Calu3 (cell line): ENCODE measurements around the gene SERAC1. TPM values are rescaled to one million over a fixed set of nuclear protein-coding genes. Genes with fewer than 3 reads are reported as not detected.
"Not testable (repeated sequence)": the region's sequence is repeated elsewhere in the genome, so short reads cannot be mapped to it uniquely, and the experiment has no call there.

Experiments
- BruUV-seq: library from RNA; stranded (reverse); fragments of 400-500 nt; replicated peaks from 2 replicates; lab custom pipeline; 2021; lab: Mats Ljungman, UMichigan
- CTCF ChIA-PET: fragments of 300-600 bp; sonication (Branson Sonifier 250); formaldehyde crosslinking; loops from one replicate; lab custom pipeline; 2022; ENCODE audit warnings: antibody characterized with exemption; lab: Charles Lee
- DNase-seq: peaks from one replicate; pipeline ENCODE4 v3.0.0; 2022
- H3K27ac Mint-ChIP-seq: one replicate; pipeline ENCODE4 v1.8.0; 2022; ENCODE audit warnings: mixed read lengths; ENCODE audit not compliant: unreplicated experiment
- H3K27me3 Mint-ChIP-seq: one replicate; pipeline ENCODE4 v1.8.0; 2022; ENCODE audit warnings: mixed read lengths; ENCODE audit not compliant: unreplicated experiment
- H3K36me3 Mint-ChIP-seq: one replicate; pipeline ENCODE4 v1.8.0; 2022; ENCODE audit warnings: mild to moderate bottlenecking, moderate library complexity, mixed read lengths; ENCODE audit not compliant: insufficient read depth, unreplicated experiment
- H3K4me1 Mint-ChIP-seq: one replicate; pipeline ENCODE4 v1.8.0; 2022; ENCODE audit warnings: mild to moderate bottlenecking, low read depth, mixed read lengths; ENCODE audit not compliant: unreplicated experiment
- H3K4me3 Mint-ChIP-seq: one replicate; pipeline ENCODE4 v1.8.0; 2022; ENCODE audit warnings: mild to moderate bottlenecking, low read depth, moderate library complexity, mixed read lengths; ENCODE audit not compliant: unreplicated experiment
- H3K9me3 Mint-ChIP-seq: one replicate; pipeline ENCODE4 v1.8.0; 2022; ENCODE audit warnings: low read depth, mixed read lengths; ENCODE audit not compliant: unreplicated experiment
- intact Hi-C: fragments of 100-400 bp; cut with micrococcal nuclease; formaldehyde crosslinking; loops from one replicate; pipeline ENCODE4 v1.10.0; 2022; ENCODE audit not compliant: unreplicated experiment
- total RNA-seq: library from RNA; stranded (reverse); gene quantifications from 2 replicates; pipeline ENCODE4 v1.2.3, GENCODE V29; 2022
- TF ChIP-seq, protein P1 (sequence below): fragments of 200-600 bp; IDR thresholded peaks from one replicate; pipeline ENCODE4 v1.8.0; 2022; ENCODE audit warnings: antibody characterized with exemption; ENCODE audit not compliant: unreplicated experiment

SERAC1 gene
- total RNA-seq, 1 experiment from 2014 or later: 5.5 TPM

DNA sequence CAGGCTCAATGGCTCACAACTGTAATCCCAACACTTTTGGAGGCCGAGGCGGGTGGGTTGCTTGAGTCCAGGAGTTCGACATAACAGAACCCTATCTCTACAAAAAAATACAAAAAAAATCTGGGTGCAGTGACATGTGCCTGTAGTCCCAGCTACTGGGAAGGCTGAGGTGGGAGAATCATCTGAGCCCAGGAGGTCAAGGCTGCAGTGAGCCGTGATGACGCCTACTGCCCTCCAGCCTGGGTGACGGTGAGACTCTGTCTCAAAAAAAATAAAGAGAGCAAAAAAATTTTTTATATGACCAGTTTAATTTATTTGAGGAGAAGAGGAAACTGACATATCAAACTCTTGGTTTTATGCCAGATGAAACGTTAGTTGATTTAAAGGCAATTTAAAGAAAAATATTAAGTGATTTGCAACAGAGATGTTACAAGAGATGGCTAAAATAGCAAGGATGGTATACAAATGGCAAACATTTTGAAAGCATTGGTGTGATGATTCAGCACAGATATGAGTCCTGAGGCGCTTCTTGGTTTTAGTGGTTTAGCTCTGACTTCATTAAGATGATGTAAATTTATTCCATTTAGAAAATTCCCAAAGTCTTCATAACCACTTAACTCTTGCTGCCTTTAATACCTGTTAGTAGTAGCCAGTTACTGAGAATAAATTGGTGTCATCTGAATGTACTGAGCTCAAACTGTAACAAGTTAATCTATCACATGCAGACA, 17.8 kb upstream of the SERAC1 start:
- TF ChIP-seq, protein P1, sequence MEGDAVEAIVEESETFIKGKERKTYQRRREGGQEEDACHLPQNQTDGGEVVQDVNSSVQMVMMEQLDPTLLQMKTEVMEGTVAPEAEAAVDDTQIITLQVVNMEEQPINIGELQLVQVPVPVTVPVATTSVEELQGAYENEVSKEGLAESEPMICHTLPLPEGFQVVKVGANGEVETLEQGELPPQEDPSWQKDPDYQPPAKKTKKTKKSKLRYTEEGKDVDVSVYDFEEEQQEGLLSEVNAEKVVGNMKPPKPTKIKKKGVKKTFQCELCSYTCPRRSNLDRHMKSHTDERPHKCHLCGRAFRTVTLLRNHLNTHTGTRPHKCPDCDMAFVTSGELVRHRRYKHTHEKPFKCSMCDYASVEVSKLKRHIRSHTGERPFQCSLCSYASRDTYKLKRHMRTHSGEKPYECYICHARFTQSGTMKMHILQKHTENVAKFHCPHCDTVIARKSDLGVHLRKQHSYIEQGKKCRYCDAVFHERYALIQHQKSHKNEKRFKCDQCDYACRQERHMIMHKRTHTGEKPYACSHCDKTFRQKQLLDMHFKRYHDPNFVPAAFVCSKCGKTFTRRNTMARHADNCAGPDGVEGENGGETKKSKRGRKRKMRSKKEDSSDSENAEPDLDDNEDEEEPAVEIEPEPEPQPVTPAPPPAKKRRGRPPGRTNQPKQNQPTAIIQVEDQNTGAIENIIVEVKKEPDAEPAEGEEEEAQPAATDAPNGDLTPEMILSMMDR: no peak
- CTCF ChIA-PET: interaction anchor here (0.6 kb wide), 1 partner anchor 24 kb away, joined by 3 read pairs; no protein-coding TSS in a partner anchor
- no peak overlapping the region for H3K27ac Mint-ChIP-seq
- peaks cover under 1% of the 10 kb centered on the region for H3K9me3 Mint-ChIP-seq
- peaks cover 6% of the 10 kb centered on the region for H3K4me1 Mint-ChIP-seq
- BruUV-seq: no TSS peak
- H3K27me3 Mint-ChIP-seq: no peaks in the 10 kb centered on the region
- H3K4me3 Mint-ChIP-seq: no peak overlapping the region
- DNase-seq: no peak
- intact Hi-C loops: no loop called here
- H3K36me3 Mint-ChIP-seq: peaks cover 7% of the 10 kb centered on the region

- TF ChIP-seq, protein P1: no peak
- Mint-ChIP-seq H3K36me3 (peaks cover 7% of the 10 kb centered on the region), H3K4me3 (no peak overlapping the region), H3K4me1 (peaks cover 6% of the 10 kb centered on the region), H3K27me3 (no peaks in the 10 kb centered on the region), H3K27ac (no peak overlapping the region), H3K9me3 (peaks cover 4% of the 10 kb centered on the region)
- BruUV-seq: no TSS peak
- intact Hi-C loops: no loop called here
- CTCF ChIA-PET: interaction anchor here (1.6 kb wide), 1 partner anchor 17 kb away, joined by 5 read pairs; the partner anchor contains the start of genes GTF2H5 and SERAC1
- DNase-seq: no peak
Measured at GRCh38 chr6:158184608-158185007, 16.5 kb upstream of the SERAC1 start.

GRCh38 chr6:158183174-158183972, 15.3 kb upstream of the SERAC1 start:
- peak overlapping the region; percentile 32 for H3K4me3 Mint-ChIP-seq
- H3K27ac Mint-ChIP-seq, BruUV-seq, H3K4me1 Mint-ChIP-seq, H3K27me3 Mint-ChIP-seq, intact Hi-C loops, H3K9me3 Mint-ChIP-seq, H3K36me3 Mint-ChIP-seq: not testable (repeated sequence)
- peak; percentile 50 for DNase-seq
- CTCF ChIA-PET: interaction anchor here (0.6 to 1.6 kb wide), 2 partner anchors 16 to 55 kb away, joined by 3 to 5 read pairs; partner anchors contain the start of genes GTF2H5 and SERAC1

DNA sequence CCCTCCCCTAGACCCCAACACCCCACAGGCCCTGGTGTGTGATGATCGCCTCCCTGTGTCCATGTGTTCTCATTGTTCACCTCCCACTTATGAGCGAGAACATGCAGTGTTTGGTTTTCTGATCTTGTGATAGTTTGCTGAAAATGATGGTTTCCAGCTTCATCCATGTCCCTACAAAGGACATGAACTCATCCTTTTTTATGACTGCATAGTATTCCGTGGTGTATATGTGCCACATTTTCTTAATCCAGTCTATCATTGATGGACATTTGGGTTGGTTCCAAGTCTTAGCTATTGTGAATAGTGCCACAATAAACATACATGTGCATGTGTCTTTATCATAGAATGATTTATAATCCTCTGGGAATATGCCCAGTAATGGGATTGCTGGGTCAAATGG, 9.7 kb upstream of the SERAC1 start:
- H3K27ac Mint-ChIP-seq, CTCF ChIA-PET, intact Hi-C loops, BruUV-seq, H3K27me3 Mint-ChIP-seq, H3K4me3 Mint-ChIP-seq, H3K36me3 Mint-ChIP-seq, H3K9me3 Mint-ChIP-seq, DNase-seq, H3K4me1 Mint-ChIP-seq: not testable (repeated sequence)

DNA sequence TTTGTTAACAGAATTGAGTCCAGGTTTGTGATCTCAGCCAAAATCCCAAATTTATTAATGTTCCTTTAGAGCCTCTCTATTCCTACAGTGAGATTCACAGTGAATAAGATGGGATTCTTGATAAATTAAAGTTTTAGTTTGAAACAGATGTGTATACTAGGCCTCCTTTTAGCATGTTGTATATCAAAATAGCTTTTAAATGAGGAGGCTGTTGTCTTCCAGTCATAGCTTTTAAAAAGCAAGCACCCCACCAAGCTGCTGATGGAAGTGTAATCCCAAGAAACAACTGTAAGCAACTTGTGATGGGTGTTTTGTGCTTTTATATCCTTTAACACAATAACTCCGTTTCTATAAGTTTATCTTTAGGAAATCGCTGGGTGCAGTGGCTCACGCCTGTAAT, 7.0 kb upstream of the SERAC1 start:
- H3K27ac Mint-ChIP-seq: no peak overlapping the region

More for the DNA sequence above, 7.0 kb upstream of the SERAC1 start:
- intact Hi-C loops: no loop called here
- H3K9me3 Mint-ChIP-seq: no peaks in the 10 kb centered on the region
- BruUV-seq: no TSS peak
- no peak overlapping the region for H3K4me3 Mint-ChIP-seq
- DNase-seq: no peak
- no peaks in the 10 kb centered on the region for H3K27me3 Mint-ChIP-seq
- TF ChIP-seq, protein P1: no peak
- H3K4me1 Mint-ChIP-seq: peaks cover 19% of the 10 kb centered on the region
- CTCF ChIA-PET: no interaction called here
- H3K36me3 Mint-ChIP-seq: peaks cover 12% of the 10 kb centered on the region
